Measurements from ENCODE around the gene KNG1.
A peak's percentile ranks its signal among the peaks of the same experiment; 100 is the strongest.

KNG1 gene

DNA sequence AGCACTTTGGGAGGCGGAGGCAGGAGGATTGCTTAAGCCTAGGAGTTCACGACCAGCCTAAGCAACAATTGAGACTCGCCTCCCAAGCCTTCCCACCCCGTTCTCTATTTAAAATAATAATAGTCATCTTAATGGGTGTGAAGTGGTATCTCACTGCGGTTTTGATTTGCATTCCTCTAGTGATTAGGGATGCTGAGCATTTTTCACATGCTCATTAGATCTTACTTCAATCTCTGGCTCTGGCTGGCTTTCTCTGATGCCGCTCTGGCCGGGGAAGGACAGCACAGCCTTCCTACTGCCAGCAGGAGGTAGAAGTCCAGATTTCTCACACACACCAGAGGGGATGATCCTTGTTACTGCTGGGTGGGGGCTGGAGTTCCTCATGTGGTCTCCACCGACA, 58.8 kb downstream of the KNG1 start:
- H3K9me3 ChIP-seq (ENCODE audit: insufficient read depth, low read length) = no peaks in the 10 kb centered on the region
- no peaks in the 10 kb centered on the region for H3K36me3 ChIP-seq (ENCODE audit: low read length)
- H3K9me2 ChIP-seq (replicated peaks; ENCODE audit: insufficient read depth, low read length) = no peaks in the 10 kb centered on the region
- H3K4me2 ChIP-seq (ENCODE audit: low read depth, low read length, poor library complexity, severe bottlenecking) = no peak overlapping the region
- no peaks in the 10 kb centered on the region for H3K27me3 ChIP-seq (ENCODE audit: low read length)
- no peaks in the 10 kb centered on the region for H3K79me2 ChIP-seq (ENCODE audit: insufficient read depth, low read length)
- H4K20me1 ChIP-seq (ENCODE audit: low read depth, low read length) = no peaks in the 10 kb centered on the region
- no peaks in the 10 kb centered on the region; the same call in 1 of the 2 replicates for H3F3A ChIP-seq (ENCODE audit: insufficient read depth)
- H3K27ac ChIP-seq (ENCODE audit: low read depth, low read length) = no peak overlapping the region
- no peak overlapping the region for H3K4me3 ChIP-seq (ENCODE audit: insufficient read depth, low read length, poor library complexity, severe bottlenecking)
- no peak overlapping the region for H2AFZ ChIP-seq (ENCODE audit: low read depth, low read length, severe bottlenecking)
- H3K9ac ChIP-seq (ENCODE audit: low read length) = no peak overlapping the region
- TF ChIP-seq, protein P1, sequence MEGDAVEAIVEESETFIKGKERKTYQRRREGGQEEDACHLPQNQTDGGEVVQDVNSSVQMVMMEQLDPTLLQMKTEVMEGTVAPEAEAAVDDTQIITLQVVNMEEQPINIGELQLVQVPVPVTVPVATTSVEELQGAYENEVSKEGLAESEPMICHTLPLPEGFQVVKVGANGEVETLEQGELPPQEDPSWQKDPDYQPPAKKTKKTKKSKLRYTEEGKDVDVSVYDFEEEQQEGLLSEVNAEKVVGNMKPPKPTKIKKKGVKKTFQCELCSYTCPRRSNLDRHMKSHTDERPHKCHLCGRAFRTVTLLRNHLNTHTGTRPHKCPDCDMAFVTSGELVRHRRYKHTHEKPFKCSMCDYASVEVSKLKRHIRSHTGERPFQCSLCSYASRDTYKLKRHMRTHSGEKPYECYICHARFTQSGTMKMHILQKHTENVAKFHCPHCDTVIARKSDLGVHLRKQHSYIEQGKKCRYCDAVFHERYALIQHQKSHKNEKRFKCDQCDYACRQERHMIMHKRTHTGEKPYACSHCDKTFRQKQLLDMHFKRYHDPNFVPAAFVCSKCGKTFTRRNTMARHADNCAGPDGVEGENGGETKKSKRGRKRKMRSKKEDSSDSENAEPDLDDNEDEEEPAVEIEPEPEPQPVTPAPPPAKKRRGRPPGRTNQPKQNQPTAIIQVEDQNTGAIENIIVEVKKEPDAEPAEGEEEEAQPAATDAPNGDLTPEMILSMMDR (IDR thresholded peaks at IDR 0.05; ENCODE audit: insufficient read depth, low read length, poor library complexity, severe bottlenecking) = no peak
- no peak for TF ChIP-seq EZH2phosphoT487 (conservative IDR thresholded peaks at IDR 0.05; ENCODE audit: low read length)

- peaks cover 7% of the 10 kb centered on the region for H3K36me3 ChIP-seq (ENCODE audit: low read length)
- H3K9me3 ChIP-seq (ENCODE audit: insufficient read depth, low read length) = no peaks in the 10 kb centered on the region
- no peak overlapping the region for H3K4me2 ChIP-seq (ENCODE audit: low read depth, low read length, poor library complexity, severe bottlenecking)
- H3K9ac ChIP-seq (ENCODE audit: low read length) = no peak overlapping the region
- H2AFZ ChIP-seq (ENCODE audit: low read depth, low read length, severe bottlenecking) = no peak overlapping the region
- H3K9me2 ChIP-seq (replicated peaks; ENCODE audit: insufficient read depth, low read length) = no peaks in the 10 kb centered on the region
- TF ChIP-seq, protein P1 (IDR thresholded peaks at IDR 0.05; ENCODE audit: insufficient read depth, low read length, poor library complexity, severe bottlenecking) = no peak
- no peak for TF ChIP-seq EZH2phosphoT487 (conservative IDR thresholded peaks at IDR 0.05; ENCODE audit: low read length)
- peaks cover 1% of the 10 kb centered on the region; the same call in 1 of the 2 replicates for H4K20me1 ChIP-seq (ENCODE audit: low read depth, low read length)
- no peaks in the 10 kb centered on the region for H3K27me3 ChIP-seq (ENCODE audit: low read length)
- H3K79me2 ChIP-seq (ENCODE audit: insufficient read depth, low read length) = peaks cover 10% of the 10 kb centered on the region
- H3K4me3 ChIP-seq (ENCODE audit: insufficient read depth, low read length, poor library complexity, severe bottlenecking) = no peak overlapping the region
- no peak overlapping the region for H3K27ac ChIP-seq (ENCODE audit: low read depth, low read length)
- peaks cover 25% of the 10 kb centered on the region for H3F3A ChIP-seq (ENCODE audit: insufficient read depth)
Observed at GRCh38 chr3:186779204-186779603, 62.0 kb downstream of the KNG1 start.

DNA sequence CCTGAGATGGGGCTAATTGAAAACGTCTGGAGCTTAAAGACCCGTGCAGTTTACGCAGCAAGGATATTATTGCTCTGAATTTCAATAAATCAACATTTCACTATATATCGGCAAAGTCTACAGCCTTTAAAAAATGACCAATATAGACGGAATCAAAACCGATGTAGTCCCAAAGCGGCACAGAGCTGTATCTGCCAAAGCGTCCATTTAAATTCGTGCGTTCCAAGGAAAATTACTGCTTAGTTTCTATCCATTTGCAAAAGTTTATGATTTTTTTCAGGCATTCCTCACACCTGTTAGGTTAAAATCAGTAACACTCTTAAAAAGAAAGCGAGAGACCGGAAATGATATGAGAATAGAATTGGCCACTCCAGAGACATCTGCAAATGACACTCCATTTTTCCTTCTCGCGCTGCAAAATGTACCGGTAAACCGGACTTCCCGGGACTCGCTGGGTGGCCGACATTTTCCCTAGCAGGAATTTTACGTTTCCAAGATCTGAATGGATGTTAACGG, 65.4 kb downstream of the KNG1 start:
- TF ChIP-seq EZH2phosphoT487 (conservative IDR thresholded peaks at IDR 0.05; ENCODE audit: low read length) = no peak
- TF ChIP-seq, protein P1 (IDR thresholded peaks at IDR 0.05; ENCODE audit: insufficient read depth, low read length, poor library complexity, severe bottlenecking) = no peak
- peaks cover 41% of the 10 kb centered on the region for H3K36me3 ChIP-seq (ENCODE audit: low read length)
- H3K79me2 ChIP-seq (ENCODE audit: insufficient read depth, low read length) = peaks cover 42% of the 10 kb centered on the region
- H3K9me2 ChIP-seq (replicated peaks; ENCODE audit: insufficient read depth, low read length) = no peaks in the 10 kb centered on the region
- no peaks in the 10 kb centered on the region for H3K9me3 ChIP-seq (ENCODE audit: insufficient read depth, low read length)
- H3K27ac ChIP-seq (ENCODE audit: low read depth, low read length) = peak overlapping the region; percentile 98
- peak overlapping the region; percentile 100 for H3K4me3 ChIP-seq (ENCODE audit: insufficient read depth, low read length, poor library complexity, severe bottlenecking)
- peak overlapping the region; percentile 83 for H3K4me2 ChIP-seq (ENCODE audit: low read depth, low read length, poor library complexity, severe bottlenecking)
- no peaks in the 10 kb centered on the region for H3K27me3 ChIP-seq (ENCODE audit: low read length)
- H3K9ac ChIP-seq (ENCODE audit: low read length) = peak overlapping the region; percentile 100
- peaks cover 58% of the 10 kb centered on the region for H3F3A ChIP-seq (ENCODE audit: insufficient read depth)
- H2AFZ ChIP-seq (ENCODE audit: low read depth, low read length, severe bottlenecking) = peak overlapping the region; percentile 91
- H4K20me1 ChIP-seq (ENCODE audit: low read depth, low read length) = peaks cover 32% of the 10 kb centered on the region
